PC-9 (cell line): ENCODE data around the gene NAPB. TPM values are rescaled to one million over a fixed set of nuclear protein-coding genes. Genes with fewer than 3 reads are reported as not detected.

Experiments used
- BruUV-seq: library from RNA; stranded (reverse); fragments of 400-500 nt; replicated peaks from 2 replicates; lab custom pipeline; 2021; lab: Mats Ljungman, UMichigan
- CTCF ChIA-PET: fragments of 300-600 bp; sonication (Branson Sonifier 250); formaldehyde crosslinking; loops from one replicate; lab custom pipeline; 2022; ENCODE audit warnings: antibody characterized with exemption; lab: Charles Lee
- POLR2A ChIA-PET: fragments of 300-600 bp; sonication (Branson Sonifier 250); formaldehyde crosslinking; loops from one replicate; lab custom pipeline; 2022; ENCODE audit warnings: antibody characterized with exemption; ENCODE audit not compliant: unreplicated experiment; lab: Charles Lee
- DNase-seq, 2 experiments: peaks; one replicate each; pipeline versions ENCODE4 v3.0.0 to v3.0.0-alpha.2; 2015 to 2022; ENCODE audit warnings: mixed read lengths in 1 of 2
- H2AFZ ChIP-seq: fragments of 200-600 bp; sonication (generic); 2 replicates; pipeline ENCODE4 v1.8.1; 2017; ENCODE audit warnings: antibody characterized with exemption
- H3F3A ChIP-seq: fragments of 200-600 bp; sonication (generic); 2 replicates; pipeline ENCODE4 v1.8.1; 2017; ENCODE audit warnings: antibody characterized with exemption, mild to moderate bottlenecking, low read depth; ENCODE audit not compliant: insufficient read depth
- H3K27ac ChIP-seq: fragments of 200-600 bp; sonication (generic); 2 replicates; pipeline ENCODE4 v1.6.1; 2016; ENCODE audit warnings: mixed run types
- H3K27me3 ChIP-seq: fragments of 200-600 bp; sonication (generic); 2 replicates; pipeline ENCODE4 v1.6.1; 2016; ENCODE audit warnings: low read depth, mixed run types; ENCODE audit not compliant: insufficient read depth
- H3K36me3 ChIP-seq: fragments of 200-600 bp; sonication (generic); 2 replicates; pipeline ENCODE4 v1.6.1; 2016; ENCODE audit warnings: low read depth, mixed run types
- H3K4me1 ChIP-seq: fragments of 200-600 bp; sonication (generic); replicated peaks from 2 replicates; pipeline ENCODE4 v1.6.1; 2016; ENCODE audit warnings: mixed run types; ENCODE audit not compliant: insufficient read depth
- H3K4me2 ChIP-seq: fragments of 200-600 bp; sonication (generic); 2 replicates; pipeline ENCODE4 v1.6.1; 2017; ENCODE audit warnings: mixed run types
- H3K4me3 ChIP-seq: fragments of 200-600 bp; sonication (generic); 2 replicates; pipeline ENCODE4 v1.6.1; 2016; ENCODE audit warnings: mixed run types
- H3K79me2 ChIP-seq: fragments of 200-600 bp; sonication (generic); 2 replicates; pipeline ENCODE4 v1.6.1; 2017; ENCODE audit warnings: low read depth, mixed run types
- H3K9me2 ChIP-seq: fragments of 200-600 bp; sonication (generic); 2 replicates; pipeline ENCODE4 v1.8.1; 2017; ENCODE audit warnings: mild to moderate bottlenecking; ENCODE audit not compliant: insufficient read depth
- H3K9me3 ChIP-seq: fragments of 200-600 bp; sonication (generic); 2 replicates; pipeline ENCODE4 v1.8.1; 2016; ENCODE audit warnings: low read depth; ENCODE audit not compliant: insufficient read depth
- H4K20me1 ChIP-seq: fragments of 200-600 bp; sonication (generic); 2 replicates; pipeline ENCODE4 v1.8.1; 2017; ENCODE audit not compliant: insufficient read depth
- EZH2 ChIP-seq: fragments of 200-600 bp; sonication (generic); IDR thresholded peaks from 2 replicates; pipeline ENCODE4 v1.8.0; 2017; ENCODE audit warnings: antibody characterized with exemption, low read depth
- intact Hi-C: fragments of 100-400 bp; cut with micrococcal nuclease; formaldehyde crosslinking; loops from one replicate; pipeline ENCODE4 v1.10.0; 2022; ENCODE audit not compliant: unreplicated experiment
- total RNA-seq: library from RNA; stranded (reverse); gene quantifications from 2 replicates; pipeline ENCODE4 v1.2.3, GENCODE V29; 2021
- TF ChIP-seq, protein P1 (sequence below): fragments of 200-600 bp; sonication (generic); conservative IDR thresholded peaks from 2 replicates; pipeline ENCODE4 v1.6.1; 2017; ENCODE audit warnings: mixed run types, antibody characterized with exemption, mild to moderate bottlenecking, moderate library complexity

The NAPB gene
- total RNA-seq, 1 experiment from 2014 or later: 16.5 TPM

DNA sequence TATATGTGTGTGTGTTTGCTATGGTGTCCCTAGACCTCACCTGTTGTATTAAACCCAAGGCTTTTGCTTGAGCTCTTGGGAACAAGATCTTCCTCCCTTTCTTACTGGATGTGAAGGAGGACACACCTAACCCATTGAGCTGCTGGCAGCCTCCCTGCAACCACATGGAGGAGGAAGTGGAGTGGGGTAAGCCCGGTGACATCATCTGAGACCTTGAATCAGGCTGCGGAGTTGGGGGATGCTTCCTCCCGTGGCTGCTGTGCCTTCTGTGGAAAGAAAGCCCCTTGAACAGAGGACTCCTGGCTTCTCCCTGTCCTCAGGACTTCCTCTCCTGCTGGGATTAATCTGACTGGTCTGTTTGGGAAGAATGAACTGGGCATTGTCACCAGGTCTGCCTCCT is 28.1 kb upstream of the NAPB start:
- Histone ChIP-seq H3K27me3 (no peaks in the 10 kb centered on the region), H4K20me1 (no peaks in the 10 kb centered on the region), H3F3A (no peaks in the 10 kb centered on the region), H3K36me3 (no peaks in the 10 kb centered on the region), H3K9me2 (no peaks in the 10 kb centered on the region), H3K79me2 (no peaks in the 10 kb centered on the region), H3K4me3 (no peak overlapping the region), H2AFZ (no peak overlapping the region), H3K27ac (no peak overlapping the region), H3K9me3 (no peaks in the 10 kb centered on the region), H3K4me2 (no peak overlapping the region), H3K4me1 (peaks cover 5% of the 10 kb centered on the region; the same call in 1 of the 2 replicates)
- BruUV-seq: no TSS peak
- POLR2A ChIA-PET: no interaction called here
- DNase-seq: no peak
- CTCF ChIA-PET: no interaction called here
- intact Hi-C loops: no loop called here
- no peak for TF ChIP-seq EZH2
- TF ChIP-seq, protein P1, sequence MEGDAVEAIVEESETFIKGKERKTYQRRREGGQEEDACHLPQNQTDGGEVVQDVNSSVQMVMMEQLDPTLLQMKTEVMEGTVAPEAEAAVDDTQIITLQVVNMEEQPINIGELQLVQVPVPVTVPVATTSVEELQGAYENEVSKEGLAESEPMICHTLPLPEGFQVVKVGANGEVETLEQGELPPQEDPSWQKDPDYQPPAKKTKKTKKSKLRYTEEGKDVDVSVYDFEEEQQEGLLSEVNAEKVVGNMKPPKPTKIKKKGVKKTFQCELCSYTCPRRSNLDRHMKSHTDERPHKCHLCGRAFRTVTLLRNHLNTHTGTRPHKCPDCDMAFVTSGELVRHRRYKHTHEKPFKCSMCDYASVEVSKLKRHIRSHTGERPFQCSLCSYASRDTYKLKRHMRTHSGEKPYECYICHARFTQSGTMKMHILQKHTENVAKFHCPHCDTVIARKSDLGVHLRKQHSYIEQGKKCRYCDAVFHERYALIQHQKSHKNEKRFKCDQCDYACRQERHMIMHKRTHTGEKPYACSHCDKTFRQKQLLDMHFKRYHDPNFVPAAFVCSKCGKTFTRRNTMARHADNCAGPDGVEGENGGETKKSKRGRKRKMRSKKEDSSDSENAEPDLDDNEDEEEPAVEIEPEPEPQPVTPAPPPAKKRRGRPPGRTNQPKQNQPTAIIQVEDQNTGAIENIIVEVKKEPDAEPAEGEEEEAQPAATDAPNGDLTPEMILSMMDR: no peak

DNA sequence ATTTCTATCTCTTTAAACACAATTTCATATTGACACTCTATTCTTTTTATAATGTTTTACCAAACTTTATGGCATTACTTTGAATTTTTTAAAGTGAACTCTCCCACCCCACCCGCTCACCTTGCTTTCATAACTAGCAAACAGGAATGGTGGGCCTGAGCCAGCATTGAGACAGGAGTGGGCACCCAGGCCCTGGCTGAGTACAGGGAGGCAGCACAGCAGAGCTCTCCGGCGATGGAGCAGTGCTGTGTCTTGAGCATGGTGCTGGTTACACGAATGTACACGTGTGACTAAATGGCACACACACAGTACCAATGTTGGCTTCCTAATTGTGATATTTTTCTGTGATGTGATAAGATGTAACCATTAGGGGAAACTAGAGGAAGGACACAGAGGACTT is 26.9 kb upstream of the NAPB start:
- H3K9me3 ChIP-seq: no peaks in the 10 kb centered on the region
- POLR2A ChIA-PET: no interaction called here
- no peaks in the 10 kb centered on the region for H3K9me2 ChIP-seq
- peaks cover 5% of the 10 kb centered on the region; the same call in 1 of the 2 replicates for H3K4me1 ChIP-seq
- H3K27me3 ChIP-seq: no peaks in the 10 kb centered on the region
- no peaks in the 10 kb centered on the region for H3K79me2 ChIP-seq
- TF ChIP-seq, protein P1: no peak
- no peak for TF ChIP-seq EZH2
- no peak for DNase-seq
- H4K20me1 ChIP-seq: no peaks in the 10 kb centered on the region
- intact Hi-C loops: no loop called here
- CTCF ChIA-PET: no interaction called here
- H3K36me3 ChIP-seq: no peaks in the 10 kb centered on the region
- no peaks in the 10 kb centered on the region for H3F3A ChIP-seq
- BruUV-seq: no TSS peak
- no peak overlapping the region for H3K27ac ChIP-seq
- no peak overlapping the region for H2AFZ ChIP-seq
- H3K4me2 ChIP-seq: no peak overlapping the region
- no peak overlapping the region for H3K4me3 ChIP-seq

DNA sequence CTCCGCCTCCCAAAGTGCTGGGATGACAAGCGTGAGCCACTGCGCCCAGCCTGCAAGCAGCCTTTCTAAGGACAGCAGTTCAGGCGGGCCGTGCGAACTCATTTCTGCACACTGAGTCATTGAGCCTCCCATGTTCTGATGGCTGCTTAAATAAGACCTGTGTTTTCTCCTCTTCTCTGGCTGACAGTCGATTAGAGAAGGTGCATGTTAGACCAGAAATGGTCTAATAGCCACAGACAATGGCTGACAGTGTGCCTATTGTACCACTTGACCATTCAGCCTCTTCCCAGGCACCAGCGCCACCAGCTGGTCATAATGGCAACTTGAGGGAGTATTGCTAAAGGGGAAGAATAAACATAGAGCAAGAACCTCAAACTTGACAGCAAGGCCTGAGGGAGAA is 25.2 kb upstream of the NAPB start:
- Histone ChIP-seq H3K4me3 (no peak overlapping the region), H3K27me3 (no peaks in the 10 kb centered on the region), H3K9me2 (no peaks in the 10 kb centered on the region), H3K4me1 (peaks cover 5% of the 10 kb centered on the region; the same call in 1 of the 2 replicates), H3K4me2 (no peak overlapping the region), H3K36me3 (no peaks in the 10 kb centered on the region), H4K20me1 (no peaks in the 10 kb centered on the region), H2AFZ (no peak overlapping the region), H3K27ac (no peak overlapping the region), H3K9me3 (no peaks in the 10 kb centered on the region), H3K79me2 (no peaks in the 10 kb centered on the region), H3F3A (no peaks in the 10 kb centered on the region)
- BruUV-seq: no TSS peak
- TF ChIP-seq, protein P1: peak; percentile 50; the same call in 1 of the 2 replicates
- TF ChIP-seq EZH2: no peak
- DNase-seq: no peak
- intact Hi-C loops: no loop called here
- POLR2A ChIA-PET: no interaction called here
- CTCF ChIA-PET: interaction anchor here (0.6 kb wide), 1 partner anchor 321 kb away, joined by 6 read pairs; no protein-coding TSS in a partner anchor
